Common myeloid progenitor, CD34-positive (primary cell): ENCODE measurements around the gene XPNPEP2.

Experiments
- CTCF ChIA-PET: fragments of 350-600 bp; sonication (Branson Sonifier 250); formaldehyde crosslinking; loops from one replicate; lab custom pipeline; 2021; ENCODE audit warnings: antibody characterized with exemption; lab: Charles Lee
- POLR2A ChIA-PET: fragments of 350-600 bp; sonication (Branson Sonifier 250); formaldehyde crosslinking; loops from one replicate; lab custom pipeline; 2021; ENCODE audit warnings: antibody characterized with exemption; lab: Charles Lee
- DNase-seq, 3 donors: peaks; one replicate each; pipeline versions ENCODE4 v3.0.0 to v3.0.0-alpha.2; 2013
- H3K27ac ChIP-seq, 2 experiments: 1 replicate in 1 of 2; 2 replicates in 1 of 2; pipeline ENCODE4 v1.7.0; 2013; ENCODE audit warnings: inconsistent platforms in 2 of 2, low read length in 2 of 2, mild to moderate bottlenecking in 2 of 2, low read depth in 1 of 2, moderate library complexity in 1 of 2; ENCODE audit not compliant: severe bottlenecking in 2 of 2, insufficient read depth in 1 of 2, poor library complexity in 1 of 2
- H3K27me3 ChIP-seq, 5 experiments: replicated peaks in 2 of 5; 1 replicate in 3 of 5; 2 replicates in 2 of 5; pipeline versions ENCODE4 v1.6.1 to v1.7.0; 2013; ENCODE audit warnings: low read length in 4 of 5, mild to moderate bottlenecking in 2 of 5, moderate library complexity in 2 of 5, inconsistent platforms in 1 of 5; ENCODE audit not compliant: insufficient read depth in 5 of 5, control insufficient read depth in 4 of 5
- H3K36me3 ChIP-seq, 4 experiments: 1 replicate in 2 of 4; 2 replicates in 2 of 4; pipeline versions ENCODE4 v1.6.1 to v1.7.0; 2013; ENCODE audit warnings: low read length in 3 of 4, control low read depth in 1 of 4, mild to moderate bottlenecking in 1 of 4; ENCODE audit not compliant: control insufficient read depth in 4 of 4, insufficient read depth in 4 of 4
- H3K4me1 ChIP-seq, 4 experiments: 1 replicate in 3 of 4; 2 replicates in 1 of 4; pipeline versions ENCODE4 v1.6.1 to v1.7.1; 2013; ENCODE audit warnings: low read length in 3 of 4, mild to moderate bottlenecking in 3 of 4, control low read depth in 1 of 4, inconsistent platforms in 1 of 4, moderate library complexity in 1 of 4; ENCODE audit not compliant: control insufficient read depth in 4 of 4, insufficient read depth in 4 of 4; ENCODE audit errors: control extremely low read depth in 1 of 4
- H3K4me3 ChIP-seq, 7 experiments: 1 replicate in 4 of 7; 2 replicates in 3 of 7; pipeline versions ENCODE4 v1.5.1 to v1.7.0; 2013; ENCODE audit warnings: mild to moderate bottlenecking in 7 of 7, low read length in 6 of 7, moderate library complexity in 6 of 7, inconsistent platforms in 2 of 7, low read depth in 2 of 7, control low read depth in 1 of 7; ENCODE audit not compliant: insufficient read depth in 4 of 7, control insufficient read depth in 1 of 7; ENCODE audit errors: extremely low read depth in 1 of 7
- H3K9me3 ChIP-seq, 5 experiments: 1 replicate in 4 of 5; 2 replicates in 1 of 5; pipeline versions ENCODE4 v1.6.1 to v1.7.1; 2013; ENCODE audit warnings: low read length in 4 of 5, mild to moderate bottlenecking in 2 of 5, inconsistent platforms in 1 of 5, low read depth in 1 of 5, moderate library complexity in 1 of 5; ENCODE audit not compliant: control insufficient read depth in 4 of 5, insufficient read depth in 2 of 5; ENCODE audit errors: control extremely low read depth in 1 of 5
- WGBS: methylation state at CpG from one replicate; pipeline ENCODE4 v1.1.5; 2013; ENCODE audit not compliant: insufficient coverage; 5-methylcytosine and 5-hydroxymethylcytosine counted together

The XPNPEP2 gene

GRCh38 chrX:129768586-129769466 lies 30.0 kb downstream of the XPNPEP2 start:
- no peaks in the 10 kb centered on the region for H3K36me3 ChIP-seq
- no peak for DNase-seq
- H3K27me3 ChIP-seq: no peaks in the 10 kb centered on the region
- POLR2A ChIA-PET: interaction anchor here (1.0 to 2.4 kb wide), 3 partner anchors 9 to 14 kb away, joined by 3 to 13 read pairs (median 3); partner anchors contain the start of gene SASH3
- no peaks in the 10 kb centered on the region for H3K9me3 ChIP-seq
- H3K4me1 ChIP-seq: peaks cover 15 to 61% (median 59%) of the 10 kb centered on the region in 4 experiments
- H3K4me3 ChIP-seq: no peak overlapping the region
- WGBS: 83% methylated on average over 7 of the region's 8 CpGs
- H3K27ac ChIP-seq: no peak overlapping the region
- CTCF ChIA-PET: interaction anchor here (1.0 to 3.7 kb wide), 6 partner anchors 9 to 133 kb away, joined by 3 to 17 read pairs (median 8); no protein-coding TSS in a partner anchor

- no peaks in the 10 kb centered on the region for H3K27me3 ChIP-seq
- no peak overlapping the region for H3K4me3 ChIP-seq
- WGBS: 56% methylated on average over 5 of the region's 9 CpGs
- no peak overlapping the region for H3K27ac ChIP-seq
- H3K9me3 ChIP-seq: no peaks in the 10 kb centered on the region
- H3K36me3 ChIP-seq: no peaks in the 10 kb centered on the region
- CTCF ChIA-PET: interaction anchor here (1.0 to 3.7 kb wide), 7 partner anchors 8 to 134 kb away, joined by 3 to 17 read pairs (median 6); no protein-coding TSS in a partner anchor
- peak; percentile 73 to 92 (median 88) for DNase-seq
- peaks cover 16 to 66% (median 65%) of the 10 kb centered on the region in 4 experiments for H3K4me1 ChIP-seq
- POLR2A ChIA-PET: interaction anchor here (1.3 to 2.4 kb wide), 2 partner anchors 11 to 13 kb away, joined by 3 to 13 read pairs; partner anchors contain the start of gene SASH3
These were observed 30.8 kb downstream of the XPNPEP2 start for GRCh38 chrX:129769467-129770154.

GRCh38 chrX:129771266-129771995 lies 32.7 kb downstream of the XPNPEP2 start:
- WGBS: 74% methylated on average over 9 of the region's 14 CpGs
- peaks cover 16 to 80% (median 74%) of the 10 kb centered on the region in 4 experiments for H3K4me1 ChIP-seq
- no peak overlapping the region for H3K4me3 ChIP-seq
- H3K27ac ChIP-seq: peak overlapping the region in 1 of 2 experiments; percentile 5
- H3K9me3 ChIP-seq: no peaks in the 10 kb centered on the region
- H3K36me3 ChIP-seq: no peaks in the 10 kb centered on the region
- H3K27me3 ChIP-seq: no peaks in the 10 kb centered on the region
- ChIA-PET CTCF (interaction anchor here (0.7 to 3.1 kb wide), 9 partner anchors 10 to 52 kb away, joined by 3 to 29 read pairs (median 5); no protein-coding TSS in a partner anchor), POLR2A (interaction anchor here (1.1 kb wide), 1 partner anchor 14 kb away, joined by 3 read pairs; no protein-coding TSS in a partner anchor)
- peak in 2 of 3 donors; percentile 52 to 56 for DNase-seq

- no peaks in the 10 kb centered on the region for H3K27me3 ChIP-seq
- peaks cover 20 to 87% (median 81%) of the 10 kb centered on the region in 4 experiments for H3K4me1 ChIP-seq
- 53% methylated on average over 8 of the region's 14 CpGs for WGBS
- CTCF ChIA-PET: interaction anchor here (0.6 to 4.0 kb wide), 9 partner anchors 10 to 206 kb away, joined by 3 to 29 read pairs (median 4); no protein-coding TSS in a partner anchor
- POLR2A ChIA-PET: interaction anchor here (0.6 to 1.1 kb wide), 4 partner anchors 9 to 27 kb away, joined by 3 read pairs; no protein-coding TSS in a partner anchor
- peak overlapping the region in 1 of 2 experiments; percentile 52 for H3K27ac ChIP-seq
- H3K4me3 ChIP-seq: no peak overlapping the region
- no peaks in the 10 kb centered on the region for H3K9me3 ChIP-seq
- no peaks in the 10 kb centered on the region for H3K36me3 ChIP-seq
- peak; percentile 84 to 96 (median 94) for DNase-seq
These were observed 34.1 kb downstream of the XPNPEP2 start for GRCh38 chrX:129772796-129773431.

- H3K4me3 ChIP-seq: no peak overlapping the region
- no peaks in the 10 kb centered on the region for H3K36me3 ChIP-seq
- 100% methylated on average over 1 of the region's 4 CpGs for WGBS
- no peak overlapping the region for H3K27ac ChIP-seq
- H3K27me3 ChIP-seq: no peaks in the 10 kb centered on the region
- POLR2A ChIA-PET: no interaction called here
- CTCF ChIA-PET: interaction anchor here (0.7 to 4.0 kb wide), 5 partner anchors 9 to 87 kb away, joined by 3 to 29 read pairs (median 5); no protein-coding TSS in a partner anchor
- peak in 2 of 3 donors; percentile 52 to 66 for DNase-seq
- peaks cover 27 to 89% (median 79%) of the 10 kb centered on the region in 4 experiments for H3K4me1 ChIP-seq
- H3K9me3 ChIP-seq: no peaks in the 10 kb centered on the region
These were observed 35.1 kb downstream of the XPNPEP2 start for GRCh38 chrX:129773649-129774458.
